Naive thymus-derived CD8-positive, alpha-beta T cell (primary cell): ENCODE measurements around the gene D2HGDH. TPM values are rescaled to one million over a fixed set of nuclear protein-coding genes. Genes with fewer than 3 reads are reported as not detected.
"Not testable (repeated sequence)": the region's sequence is repeated elsewhere in the genome, so short reads cannot be mapped to it uniquely, and the experiment has no call there.

Experiments
- ATAC-seq, 2 donors: fragments of 150-1000 bp; cut with Tn5 transposase in 1 of 2; sonication (Bioruptor Pico), chemical (Tn5 transposase) in 1 of 2; 1 replicate in 1 of 2; 2 replicates in 1 of 2; pipeline ENCODE4 v1.10.0; 2021; ENCODE audit warnings: mild to moderate bottlenecking in 2 of 2, moderate library complexity in 2 of 2
- POLR2A ChIA-PET: fragments of 350-600 bp; sonication (Branson Sonifier 250); formaldehyde crosslinking; loops from one replicate; lab custom pipeline; 2021; ENCODE audit warnings: antibody characterized with exemption; lab: Charles Lee
- DNase-seq, 10 donors: peaks; one replicate each; pipeline versions ENCODE4 v3.0.0 to v3.0.0-alpha.2; 2020 to 2022
- H3K27ac Mint-ChIP-seq, 10 donors: one replicate each; pipeline ENCODE4 v1.8.0; 2020 to 2022; ENCODE audit warnings: mild to moderate bottlenecking in 10 of 10, mixed read lengths in 10 of 10, moderate library complexity in 4 of 10, inconsistent platforms in 1 of 10
- H3K27me3 Mint-ChIP-seq, 5 donors: one replicate each; pipeline ENCODE4 v1.8.0; 2021 to 2022; ENCODE audit warnings: mixed read lengths in 5 of 5
- H3K36me3 Mint-ChIP-seq, 3 donors: one replicate each; pipeline ENCODE4 v1.8.0; 2020 to 2022; ENCODE audit warnings: mixed read lengths in 3 of 3, mild to moderate bottlenecking in 2 of 3, inconsistent platforms in 1 of 3
- H3K4me1 Mint-ChIP-seq, 4 donors: one replicate each; pipeline ENCODE4 v1.8.0; 2021 to 2022; ENCODE audit warnings: mixed read lengths in 4 of 4
- H3K4me3 Mint-ChIP-seq, 10 donors: one replicate each; pipeline ENCODE4 v1.8.0; 2020 to 2022; ENCODE audit warnings: mild to moderate bottlenecking in 10 of 10, mixed read lengths in 10 of 10, moderate library complexity in 6 of 10, inconsistent platforms in 1 of 10
- H3K9me3 Mint-ChIP-seq, 9 donors: one replicate each; pipeline ENCODE4 v1.8.0; 2020 to 2022; ENCODE audit warnings: mixed read lengths in 9 of 9, mild to moderate bottlenecking in 3 of 9, inconsistent platforms in 1 of 9, moderate library complexity in 1 of 9
- polyA plus RNA-seq, 3 donors: library from polyadenylated mRNA; unstranded; fragments of 300-500 nt; fragmentation: Illumina TruSeq; gene quantifications; one replicate each; pipeline ENCODE4 v1.2.3, GENCODE V29; 2021
- total RNA-seq, 8 experiments: library from RNA in 2 of 8; stranded (reverse) in 2 of 8; gene quantifications; one replicate each; pipeline ENCODE4 v1.2.3 and lab custom pipeline; 2021 to 2026

The D2HGDH gene
- total and polyA plus RNA-seq, 5 experiments from 2014 or later = 1.5 to 51.6 (median 6.8) TPM

GRCh38 chr2:241775223-241776177 is 41.1 kb downstream of the D2HGDH start:
- no peak overlapping the region for H3K4me3 Mint-ChIP-seq
- ATAC-seq (no peak), DNase-seq (no peak)
- no peaks in the 10 kb centered on the region for H3K36me3 Mint-ChIP-seq
- H3K27me3 Mint-ChIP-seq = peaks cover 0 to 6% (median 0%) of the 10 kb centered on the region in 5 donors
- peaks cover 6 to 20% (median 15%) of the 10 kb centered on the region in 4 donors for H3K4me1 Mint-ChIP-seq
- peaks cover 0 to 4% (median 0%) of the 10 kb centered on the region in 9 donors for H3K9me3 Mint-ChIP-seq
- no peak overlapping the region for H3K27ac Mint-ChIP-seq
- POLR2A ChIA-PET = no interaction called here

DNA sequence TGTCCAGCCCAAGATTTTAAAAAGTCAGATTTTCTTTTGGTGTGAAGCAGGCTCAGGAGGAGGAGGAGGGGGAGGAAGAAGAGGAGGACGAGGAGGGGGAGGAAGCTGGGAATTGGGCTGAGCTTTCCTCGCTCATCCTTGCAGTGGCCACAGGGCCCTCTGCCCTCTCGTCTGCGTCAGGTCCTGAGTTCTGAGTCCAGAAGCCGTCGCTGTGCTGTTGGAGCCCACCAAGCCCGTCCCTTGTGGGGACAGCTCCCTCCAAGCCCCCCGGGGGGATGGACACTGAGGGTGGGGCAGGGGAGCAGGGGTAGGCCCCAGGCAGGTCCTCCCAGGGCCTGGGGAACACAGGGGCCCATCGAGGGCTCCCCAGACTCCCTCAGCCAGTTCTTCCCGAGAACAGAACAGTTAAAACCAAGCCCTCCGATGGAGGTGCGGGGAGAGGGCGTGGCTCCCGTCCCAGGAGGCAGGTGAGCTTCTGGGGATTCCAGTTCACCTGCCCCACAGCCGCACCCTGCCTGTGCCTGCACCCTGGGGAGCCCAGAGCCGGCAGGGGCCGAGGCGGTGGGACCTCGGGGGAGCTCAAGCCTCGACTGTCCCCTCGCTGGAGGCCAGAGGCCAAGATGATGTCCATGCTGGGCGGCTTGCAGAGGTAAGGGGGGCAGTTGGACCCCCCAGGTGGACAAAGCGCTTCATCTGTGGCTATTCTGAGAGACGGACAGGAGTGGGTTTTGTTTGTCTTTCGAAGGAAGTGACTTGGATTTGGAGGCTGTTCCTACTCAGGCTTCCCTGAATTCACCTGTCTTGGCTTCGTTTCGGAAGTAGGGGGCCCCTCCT is 42.1 kb downstream of the D2HGDH start, which contains the start of gene GAL3ST2:
Gene GAL3ST2 (plus strand): TSS at position 487 of the 834 bp plus-strand sequence. CDS start 134 bp downstream, at position 621.
- no peak for ATAC-seq

GRCh38 chr2:241777170-241777685 is 42.8 kb downstream of the D2HGDH start:
- ATAC-seq (no peak), DNase-seq (no peak)
- Mint-ChIP-seq H3K36me3 (no peaks in the 10 kb centered on the region), H3K4me3 (no peak overlapping the region), H3K27me3 (peaks cover 0 to 6% (median 0%) of the 10 kb centered on the region in 5 donors), H3K9me3 (peaks cover 0 to 12% (median 2%) of the 10 kb centered on the region in 9 donors), H3K4me1 (peaks cover under 1 to 10% (median 9%) of the 10 kb centered on the region in 4 donors), H3K27ac (no peak overlapping the region)
- POLR2A ChIA-PET = no interaction called here

More for the DNA sequence above, 42.1 kb downstream of the D2HGDH start, which contains the start of gene GAL3ST2:
- no peak within 1 kb of the TSS for H3K4me3 Mint-ChIP-seq
- POLR2A ChIA-PET = no interaction called here
- H3K27ac Mint-ChIP-seq = no peak within 1 kb of the TSS
- DNase-seq = no peak
- peaks cover 0 to 12% (median 2%) of the 10 kb centered on the region in 9 donors for H3K9me3 Mint-ChIP-seq
- H3K27me3 Mint-ChIP-seq = peaks cover 0 to 6% (median 0%) of the 10 kb centered on the region in 5 donors
- peaks cover 6 to 17% (median 14%) of the 10 kb centered on the region in 4 donors for H3K4me1 Mint-ChIP-seq
- no peaks in the 10 kb centered on the region for H3K36me3 Mint-ChIP-seq

- peaks cover 0 to 4% (median 2%) of the 10 kb centered on the region in 4 donors for H3K4me1 Mint-ChIP-seq
- no peak overlapping the region for H3K4me3 Mint-ChIP-seq
- peaks cover 0 to 6% (median 0%) of the 10 kb centered on the region in 5 donors for H3K27me3 Mint-ChIP-seq
- H3K9me3 Mint-ChIP-seq = peaks cover 0 to 16% (median 2%) of the 10 kb centered on the region in 9 donors
- DNase-seq (no peak), ATAC-seq (no peak)
- no peaks in the 10 kb centered on the region for H3K36me3 Mint-ChIP-seq
- H3K27ac Mint-ChIP-seq = peak overlapping the region in 1 of 10 donors; percentile 27
- POLR2A ChIA-PET = interaction anchor here (0.6 kb wide), 2 partner anchors 57 to 433 kb away, joined by 3 read pairs; no protein-coding TSS in a partner anchor
Observed at GRCh38 chr2:241777686-241778627, 43.5 kb downstream of the D2HGDH start.

DNA sequence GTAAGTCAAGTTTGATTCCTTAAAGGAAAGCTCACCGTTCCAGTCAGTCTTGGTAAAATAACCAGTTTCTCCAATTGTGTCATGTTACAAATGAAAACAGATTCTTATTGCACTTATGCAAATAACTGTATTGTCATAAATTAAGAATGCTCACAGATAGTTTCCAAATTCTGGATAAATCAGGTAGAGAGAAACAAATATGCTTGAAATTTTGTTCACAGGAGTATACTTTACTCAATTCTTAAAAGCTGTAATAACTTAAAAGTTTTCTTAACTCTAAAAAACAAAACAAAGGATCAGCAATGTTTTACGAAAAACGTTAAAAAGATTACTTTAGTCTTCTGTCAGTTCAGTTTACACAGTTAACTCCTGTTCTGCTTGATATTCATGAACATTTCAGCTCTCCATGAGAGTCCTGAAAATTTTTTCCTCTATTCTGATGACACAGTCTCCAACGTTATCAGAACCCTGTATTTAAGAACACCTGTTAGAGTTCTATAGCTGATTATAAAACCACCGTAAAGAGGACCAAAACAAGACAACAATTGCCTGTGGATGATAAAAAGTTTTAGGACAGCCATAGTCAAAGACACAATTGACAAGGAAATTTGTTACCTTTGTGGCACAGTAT is 46.6 kb downstream of the D2HGDH start:
- H3K27me3 Mint-ChIP-seq = peaks cover 0 to 3% (median 0%) of the 10 kb centered on the region in 5 donors
- H3K4me1 Mint-ChIP-seq = peaks cover 0 to 1% (median 0%) of the 10 kb centered on the region in 4 donors
- H3K9me3 Mint-ChIP-seq = peaks cover 0 to 16% (median 2%) of the 10 kb centered on the region in 9 donors
- no peaks in the 10 kb centered on the region for H3K36me3 Mint-ChIP-seq
- ATAC-seq (no peak), DNase-seq (no peak)
- no peak overlapping the region for H3K27ac Mint-ChIP-seq
- POLR2A ChIA-PET = no interaction called here
- no peak overlapping the region for H3K4me3 Mint-ChIP-seq

- POLR2A ChIA-PET, ATAC-seq: not testable (repeated sequence)
Observed at GRCh38 chr2:241782053-241782452, 47.6 kb downstream of the D2HGDH start.

GRCh38 chr2:241788135-241788534 is 53.7 kb downstream of the D2HGDH start:
- H3K27me3 Mint-ChIP-seq = no peaks in the 10 kb centered on the region
- ATAC-seq (no peak), DNase-seq (no peak)
- no peaks in the 10 kb centered on the region for H3K9me3 Mint-ChIP-seq
- no peak overlapping the region for H3K4me3 Mint-ChIP-seq
- peaks cover 3 to 17% (median 13%) of the 10 kb centered on the region in 4 donors for H3K4me1 Mint-ChIP-seq
- no peaks in the 10 kb centered on the region for H3K36me3 Mint-ChIP-seq
- H3K27ac Mint-ChIP-seq = peak overlapping the region in 5 of 10 donors; percentile 0 to 51 (median 30)
- POLR2A ChIA-PET = no interaction called here

More at GRCh38 chr2:241782053-241782452, 47.6 kb downstream of the D2HGDH start:
- H3K4me1 Mint-ChIP-seq, H3K36me3 Mint-ChIP-seq, H3K27ac Mint-ChIP-seq, H3K27me3 Mint-ChIP-seq, DNase-seq, H3K4me3 Mint-ChIP-seq: not testable (repeated sequence)
- peaks cover 0 to 16% (median 2%) of the 10 kb centered on the region in 9 donors for H3K9me3 Mint-ChIP-seq

DNA sequence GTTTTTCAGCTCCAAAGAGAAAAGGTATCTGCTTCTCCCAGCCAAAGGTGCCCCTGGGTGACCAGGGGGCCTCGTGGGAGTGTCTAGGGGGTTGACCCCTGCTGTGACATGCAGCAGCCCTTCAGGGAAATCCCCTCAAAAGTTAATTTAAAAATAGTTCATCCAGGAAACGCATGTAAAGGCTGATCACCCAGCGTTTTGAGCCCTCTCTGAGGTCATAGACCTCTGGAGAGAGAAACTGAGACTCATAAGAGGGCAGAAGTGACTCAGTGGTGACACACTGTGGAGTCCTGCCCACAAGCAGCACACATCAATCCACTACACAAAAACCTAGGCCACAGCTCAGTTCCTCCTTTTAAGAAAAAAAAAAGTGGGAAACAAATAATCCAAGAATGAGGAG is 54.1 kb downstream of the D2HGDH start:
- ATAC-seq (peak in 1 of 2 donors; percentile 16), DNase-seq (no peak)
- Mint-ChIP-seq H3K27me3 (no peaks in the 10 kb centered on the region), H3K36me3 (no peaks in the 10 kb centered on the region), H3K27ac (peak overlapping the region in 2 of 10 donors; percentile 30 to 51), H3K9me3 (no peaks in the 10 kb centered on the region), H3K4me1 (peaks cover 3 to 17% (median 13%) of the 10 kb centered on the region in 4 donors), H3K4me3 (peak overlapping the region in 1 of 10 donors; percentile 6)
- POLR2A ChIA-PET = no interaction called here

GRCh38 chr2:241791385-241791784 is 57.0 kb downstream of the D2HGDH start:
- H3K27ac Mint-ChIP-seq, H3K27me3 Mint-ChIP-seq, H3K4me3 Mint-ChIP-seq, H3K9me3 Mint-ChIP-seq, DNase-seq, H3K36me3 Mint-ChIP-seq, ATAC-seq: not testable (repeated sequence)
- POLR2A ChIA-PET = interaction anchor here (0.6 kb wide), 1 partner anchor 76 kb away, joined by 3 read pairs; no protein-coding TSS in a partner anchor
- H3K4me1 Mint-ChIP-seq = peaks cover 3 to 17% (median 13%) of the 10 kb centered on the region in 4 donors

DNA sequence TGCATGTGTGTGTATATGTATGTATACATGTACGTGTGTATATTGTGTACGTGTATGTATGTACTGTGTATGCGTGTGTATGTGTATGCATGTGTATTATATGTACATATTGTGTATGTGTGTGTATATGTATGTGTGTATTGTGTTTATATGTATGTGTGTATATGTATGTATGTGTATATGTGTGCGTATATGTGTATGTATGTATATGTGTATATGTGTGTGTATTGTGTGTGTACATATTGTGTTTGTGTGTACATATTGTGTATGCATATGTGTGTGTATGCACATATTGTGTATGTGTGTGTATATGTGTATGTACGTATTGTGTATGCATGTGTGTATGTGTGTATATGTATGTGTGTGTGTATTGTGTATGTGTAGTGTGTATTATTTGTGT is 59.0 kb downstream of the D2HGDH start:
- POLR2A ChIA-PET = no interaction called here
- H3K27ac Mint-ChIP-seq = no peak overlapping the region
- DNase-seq = no peak
- no peaks in the 10 kb centered on the region for H3K36me3 Mint-ChIP-seq
- no peaks in the 10 kb centered on the region for H3K9me3 Mint-ChIP-seq
- H3K27me3 Mint-ChIP-seq = peaks cover 0 to 3% (median 0%) of the 10 kb centered on the region in 5 donors
- no peak overlapping the region for H3K4me3 Mint-ChIP-seq
- peaks cover 3 to 12% (median 7%) of the 10 kb centered on the region in 4 donors for H3K4me1 Mint-ChIP-seq
- no peak for ATAC-seq
